PFSK-1 (cell line): ENCODE measurements around the gene PIM3.

Experiments used
- FOXP2 ChIP-seq: optimal IDR thresholded peaks from 2 replicates; pipeline ENCODE3; 2011; ENCODE audit warnings: borderline replicate concordance, control low read depth, inconsistent platforms; ENCODE audit not compliant: insufficient read depth; ENCODE audit errors: extremely low read length, extremely low read depth
- POLR2AphosphoS5 ChIP-seq: IDR thresholded peaks from 2 replicates; pipeline ENCODE4 v1.6.1; 2012; ENCODE audit warnings: low read depth, mild to moderate bottlenecking, control low read depth, low read length, moderate library complexity
- REST ChIP-seq, 2 experiments: IDR thresholded peaks; 2 replicates each; pipeline versions ENCODE4 v1.6.1 to v1.8.0; 2011 to 2012; ENCODE audit warnings: low read depth in 2 of 2, low read length in 2 of 2, control low read depth in 1 of 2, inconsistent platforms in 1 of 2, mild to moderate bottlenecking in 1 of 2, moderate library complexity in 1 of 2; ENCODE audit not compliant: insufficient read depth in 1 of 2
- SIN3A ChIP-seq: IDR thresholded peaks from 2 replicates; pipeline ENCODE4 v1.6.1; 2012; ENCODE audit warnings: mild to moderate bottlenecking, low read length, moderate library complexity, borderline replicate concordance; ENCODE audit not compliant: insufficient read depth
- TAF1 ChIP-seq: IDR thresholded peaks from 2 replicates; pipeline ENCODE4 v1.6.1; 2012; ENCODE audit warnings: low read length, control low read depth, borderline replicate concordance; ENCODE audit not compliant: insufficient read depth

The PIM3 gene

GRCh38 chr22:49992921-49993648 lies 32.5 kb downstream of the PIM3 start:
- TF ChIP-seq FOXP2 (peak; percentile 17), POLR2AphosphoS5 (no peak)

GRCh38 chr22:49993649-49994360 lies 33.2 kb downstream of the PIM3 start:
- TF ChIP-seq REST (IDR thresholded peaks at IDR 0.05; ENCODE audit: insufficient read depth in 1 of 2, low read depth in 2 of 2, low read length in 2 of 2) (no peak), TAF1 (no peak), POLR2AphosphoS5 (no peak), SIN3A (no peak), FOXP2 (no peak)

- TF ChIP-seq SIN3A (no peak), TAF1 (no peak), POLR2AphosphoS5 (no peak), REST (IDR thresholded peaks at IDR 0.05; ENCODE audit: insufficient read depth in 1 of 2, low read depth in 2 of 2, low read length in 2 of 2) (no peak), FOXP2 (no peak)
Measured at GRCh38 chr22:49994361-49995040, 33.9 kb downstream of the PIM3 start.

- TF ChIP-seq SIN3A (no peak), POLR2AphosphoS5 (no peak), REST (IDR thresholded peaks at IDR 0.05; ENCODE audit: insufficient read depth in 1 of 2, low read depth in 2 of 2, low read length in 2 of 2) (no peak), TAF1 (no peak), FOXP2 (no peak)
Measured at GRCh38 chr22:49995041-49995360, 34.4 kb downstream of the PIM3 start.

GRCh38 chr22:49995361-49996118 lies 35.0 kb downstream of the PIM3 start:
- TF ChIP-seq TAF1 (no peak), SIN3A (no peak)

- TF ChIP-seq REST (IDR thresholded peaks at IDR 0.05; ENCODE audit: insufficient read depth in 1 of 2, low read depth in 2 of 2, low read length in 2 of 2), result no peak
Measured at GRCh38 chr22:49996119-49996517, 35.5 kb downstream of the PIM3 start.
